Activated CD8-positive, alpha-beta T cell treated with anti-CD3 and anti-CD28 coated beads, Interleukin-2, amount 10 ng/mL, durations not matched to agents 7 days and 5 days (primary cell): ENCODE measurements around the gene UGDH. TPM values are rescaled to one million over a fixed set of nuclear protein-coding genes. Genes with fewer than 3 reads are reported as not detected.

Experiments
- ATAC-seq: fragments of 150-1000 bp; cut with Tn5 transposase; one replicate; pipeline ENCODE4 v1.10.0; 2021; ENCODE audit warnings: moderate library complexity
- CTCF ChIA-PET: fragments of 350-600 bp; sonication (Branson Sonifier 250); formaldehyde crosslinking; loops from one replicate; lab custom pipeline; 2021; ENCODE audit warnings: antibody characterized with exemption; lab: Charles Lee
- POLR2A ChIA-PET: fragments of 350-600 bp; sonication (Branson Sonifier 250); formaldehyde crosslinking; loops from one replicate; lab custom pipeline; 2021; ENCODE audit warnings: antibody characterized with exemption; lab: Charles Lee
- DNase-seq: peaks from one replicate; pipeline ENCODE4 v3.0.0-alpha.2; 2020
- H3K27ac Mint-ChIP-seq: one replicate; pipeline ENCODE4 v1.8.0; 2021; ENCODE audit warnings: mild to moderate bottlenecking, mixed read lengths
- H3K27me3 Mint-ChIP-seq: one replicate; pipeline ENCODE4 v1.8.0; 2021; ENCODE audit warnings: low read depth, mixed read lengths
- H3K36me3 Mint-ChIP-seq: one replicate; pipeline ENCODE4 v1.8.0; 2021; ENCODE audit warnings: low read depth, mixed read lengths
- H3K4me1 Mint-ChIP-seq: one replicate; pipeline ENCODE4 v1.8.0; 2021; ENCODE audit warnings: low read depth, mixed read lengths
- H3K4me3 Mint-ChIP-seq: one replicate; pipeline ENCODE4 v1.8.0; 2021; ENCODE audit warnings: mild to moderate bottlenecking, mixed read lengths
- H3K9me3 Mint-ChIP-seq: one replicate; pipeline ENCODE4 v1.8.0; 2022; ENCODE audit warnings: mixed read lengths; ENCODE audit not compliant: insufficient read depth
- total RNA-seq, 2 experiments: library from RNA; stranded (reverse); gene quantifications; one replicate each; pipeline ENCODE4 v1.2.3, GENCODE V29; 2021

UGDH gene
- 10 to 100 TPM; 11.1 to 11.7 TPM for total RNA-seq

DNA sequence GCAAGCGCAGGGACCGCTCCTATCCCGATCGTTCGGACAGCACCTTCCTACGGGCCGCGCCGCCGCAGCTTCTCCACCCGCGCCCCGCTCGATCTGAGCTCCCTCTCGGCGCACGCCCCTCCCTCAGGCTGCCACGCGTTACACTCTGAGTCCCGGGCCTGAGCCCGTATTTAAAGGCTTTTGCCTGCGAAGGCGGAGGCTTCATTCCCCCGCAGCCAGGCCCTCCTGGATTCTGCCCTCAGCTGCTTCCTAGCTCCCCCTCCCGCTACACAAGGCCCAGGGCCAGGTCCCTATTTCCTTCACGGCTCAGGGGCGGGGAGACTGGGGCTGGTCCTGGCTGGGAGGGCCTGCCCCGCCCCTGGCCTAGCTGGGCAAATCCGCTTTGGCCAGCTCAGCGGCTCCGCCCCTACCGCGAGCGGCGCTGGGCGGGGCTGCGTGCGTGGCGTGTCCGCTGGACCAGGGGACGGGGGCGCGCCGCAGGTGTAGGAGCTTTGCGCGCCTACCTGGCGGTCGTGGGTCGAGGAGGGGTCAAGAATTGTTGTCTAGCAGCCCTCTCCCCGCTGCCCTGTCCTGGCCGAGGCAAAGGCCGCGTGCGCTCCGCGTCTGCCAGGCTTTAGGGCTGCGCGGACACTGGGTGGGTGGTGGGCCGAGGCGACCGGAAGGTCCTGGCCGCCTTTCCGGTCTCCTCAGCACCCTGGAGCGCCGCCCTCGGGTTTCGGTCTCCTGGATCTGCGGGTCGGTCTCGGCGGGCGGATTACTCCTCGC is at the start of gene UGDH:
TSS of gene UGDH (minus strand) at position 144 of the 765 bp plus-strand sequence. CDS start 5,927 bp downstream, outside the sequence.
- ChIA-PET CTCF (interaction anchor here (0.7 to 1.1 kb wide), 4 partner anchors 15 to 111 kb away, joined by 3 to 6 read pairs (median 3); partner anchors contain the start of gene SMIM14), POLR2A (interaction anchor here (0.7 to 1.4 kb wide), 4 partner anchors 68 to 171 kb away, joined by 3 to 5 read pairs (median 4); partner anchors contain the start of genes LIAS, RPL9, SMIM14 and UBE2K)
- Mint-ChIP-seq H3K4me1 (peaks cover 20% of the 10 kb centered on the region), H3K27me3 (peaks cover 2% of the 10 kb centered on the region), H3K36me3 (peaks cover 15% of the 10 kb centered on the region), H3K9me3 (peaks cover 16% of the 10 kb centered on the region), H3K27ac (peak within 1 kb of the TSS; percentile 88), H3K4me3 (peak within 1 kb of the TSS; percentile 98)
- DNase-seq (peak; percentile 93), ATAC-seq (peak; percentile 99)

DNA sequence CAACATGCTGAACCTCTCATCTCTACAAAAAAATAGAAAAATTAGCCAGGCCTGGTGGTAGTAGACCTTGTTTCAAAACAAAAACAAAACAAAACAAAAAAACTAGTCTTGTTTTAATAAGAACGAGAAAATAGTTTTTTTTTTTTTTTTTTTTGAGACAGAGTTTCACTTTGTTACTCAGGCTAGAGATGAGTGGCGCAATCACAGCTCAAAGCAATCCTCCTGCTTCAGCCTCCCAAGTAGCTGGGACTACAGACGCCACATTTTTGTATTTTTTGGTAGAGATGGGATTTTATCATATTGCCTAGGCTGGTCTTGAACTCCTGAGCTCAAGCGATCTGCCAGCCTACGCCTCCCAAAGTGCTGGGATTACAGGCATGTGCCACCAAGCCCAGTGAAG is 47.7 kb upstream of the UGDH start:
- POLR2A ChIA-PET: interaction anchor here (0.6 to 0.7 kb wide), 2 partner anchors 434 to 481 kb away, joined by 3 to 4 read pairs; no protein-coding TSS in a partner anchor
- no peaks in the 10 kb centered on the region for H3K4me1 Mint-ChIP-seq
- no peak overlapping the region for H3K4me3 Mint-ChIP-seq
- H3K27ac Mint-ChIP-seq: no peak overlapping the region
- no peaks in the 10 kb centered on the region for H3K9me3 Mint-ChIP-seq
- no peaks in the 10 kb centered on the region for H3K36me3 Mint-ChIP-seq
- DNase-seq (no peak), ATAC-seq (no peak)
- H3K27me3 Mint-ChIP-seq: no peaks in the 10 kb centered on the region
- CTCF ChIA-PET: interaction anchor here (1.8 kb wide), 1 partner anchor 106 kb away, joined by 5 read pairs; no protein-coding TSS in a partner anchor

DNA sequence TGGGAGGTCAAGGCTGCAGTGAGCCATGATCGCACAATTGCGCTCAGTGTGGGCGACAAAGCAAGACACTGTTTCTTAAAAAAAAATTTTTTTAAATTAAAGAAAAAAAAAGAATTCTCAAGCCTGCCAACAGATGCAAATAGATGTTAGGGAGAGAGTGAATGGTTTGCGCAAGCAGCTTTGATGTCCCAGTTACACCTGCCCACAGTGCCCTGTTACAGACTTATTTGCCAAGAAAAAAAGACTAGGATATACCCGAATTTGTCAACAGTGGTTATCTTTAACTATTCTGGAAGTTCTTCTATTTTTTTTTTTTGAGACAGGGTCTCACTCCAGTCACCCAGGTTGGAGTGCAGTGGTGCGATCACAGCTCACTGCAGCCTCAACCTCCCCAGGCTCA is 44.3 kb upstream of the UGDH start:
- peaks cover 3% of the 10 kb centered on the region for H3K4me1 Mint-ChIP-seq
- ATAC-seq (no peak), DNase-seq (no peak)
- H3K27ac Mint-ChIP-seq: no peak overlapping the region
- ChIA-PET POLR2A (interaction anchor here (0.7 kb wide), 1 partner anchor 60 kb away, joined by 4 read pairs; no protein-coding TSS in a partner anchor), CTCF (no interaction called here)
- no peaks in the 10 kb centered on the region for H3K36me3 Mint-ChIP-seq
- H3K4me3 Mint-ChIP-seq: no peak overlapping the region
- no peaks in the 10 kb centered on the region for H3K9me3 Mint-ChIP-seq
- no peaks in the 10 kb centered on the region for H3K27me3 Mint-ChIP-seq

DNA sequence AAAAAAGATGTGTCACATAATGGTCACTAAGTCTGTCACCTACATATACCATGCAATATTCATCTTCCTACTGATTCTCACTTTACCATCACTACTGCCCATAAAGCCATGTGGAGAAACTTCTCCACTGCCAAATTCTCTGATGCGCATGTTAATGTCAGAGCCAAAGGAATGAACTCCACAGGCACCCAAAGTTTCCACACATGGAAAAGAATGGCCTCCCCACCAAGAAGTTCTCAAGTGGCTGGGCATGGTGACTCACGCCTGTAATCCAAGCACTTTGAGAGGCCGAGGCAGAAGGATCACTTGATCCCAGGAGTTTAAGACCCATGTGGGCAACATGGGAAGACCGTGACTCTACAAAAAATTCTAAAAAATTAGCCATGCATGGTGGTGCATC is 43.8 kb upstream of the UGDH start:
- no peak for ATAC-seq
- no peaks in the 10 kb centered on the region for H3K36me3 Mint-ChIP-seq
- peaks cover 3% of the 10 kb centered on the region for H3K4me1 Mint-ChIP-seq
- no peak overlapping the region for H3K27ac Mint-ChIP-seq
- no peak overlapping the region for H3K4me3 Mint-ChIP-seq
- DNase-seq: no peak
- peaks cover 3% of the 10 kb centered on the region for H3K9me3 Mint-ChIP-seq
- H3K27me3 Mint-ChIP-seq: no peaks in the 10 kb centered on the region
- ChIA-PET POLR2A (interaction anchor here (0.7 kb wide), 1 partner anchor 61 kb away, joined by 4 read pairs; no protein-coding TSS in a partner anchor), CTCF (no interaction called here)

DNA sequence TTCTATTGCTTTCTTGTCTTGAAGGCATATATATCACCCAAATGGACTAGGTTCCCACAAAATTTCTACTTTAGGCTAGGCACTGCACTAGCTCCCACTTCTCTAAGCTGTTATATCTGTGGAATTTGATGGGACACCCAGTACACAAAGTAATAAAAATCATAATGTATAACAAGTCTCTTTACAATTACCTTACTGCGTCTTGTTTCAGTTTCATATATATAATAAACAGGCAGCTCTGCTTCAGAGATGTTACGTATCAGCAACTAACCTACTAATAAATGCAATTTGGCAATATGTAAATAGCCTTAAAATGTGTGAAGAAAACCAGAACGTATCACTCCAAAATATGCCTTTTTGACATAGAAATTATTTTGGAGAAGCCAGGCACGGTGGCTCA is 42.0 kb upstream of the UGDH start:
- peaks cover 3% of the 10 kb centered on the region for H3K4me1 Mint-ChIP-seq
- POLR2A ChIA-PET: no interaction called here
- ATAC-seq (no peak), DNase-seq (no peak)
- H3K27ac Mint-ChIP-seq: no peak overlapping the region
- no peak overlapping the region for H3K4me3 Mint-ChIP-seq
- no peaks in the 10 kb centered on the region for H3K27me3 Mint-ChIP-seq
- CTCF ChIA-PET: no interaction called here
- H3K9me3 Mint-ChIP-seq: peaks cover 3% of the 10 kb centered on the region
- H3K36me3 Mint-ChIP-seq: no peaks in the 10 kb centered on the region

DNA sequence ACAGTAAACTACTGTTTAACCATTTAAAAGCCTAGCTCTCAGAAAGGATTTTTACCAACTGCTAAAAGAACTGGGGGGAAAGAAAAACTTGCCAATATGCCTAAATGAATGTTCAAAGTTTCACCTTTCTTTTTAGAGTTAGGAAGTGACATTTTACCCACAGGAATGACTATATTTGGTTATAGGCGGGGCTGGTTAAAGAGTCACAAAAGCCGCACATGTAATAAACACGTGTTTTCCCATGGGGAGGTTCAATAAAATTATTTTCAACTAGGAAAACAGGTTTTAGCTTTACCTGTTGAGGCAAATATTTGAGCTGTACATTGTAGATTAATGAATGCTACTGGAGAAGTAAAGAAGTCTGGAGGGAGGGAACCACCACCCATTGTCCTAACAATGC is 41.6 kb upstream of the UGDH start:
- ChIA-PET POLR2A (no interaction called here), CTCF (no interaction called here)
- Mint-ChIP-seq H3K4me1 (peaks cover 3% of the 10 kb centered on the region), H3K27ac (no peak overlapping the region), H3K36me3 (no peaks in the 10 kb centered on the region), H3K4me3 (no peak overlapping the region), H3K27me3 (no peaks in the 10 kb centered on the region), H3K9me3 (peaks cover 3% of the 10 kb centered on the region)
- ATAC-seq (no peak), DNase-seq (no peak)

DNA sequence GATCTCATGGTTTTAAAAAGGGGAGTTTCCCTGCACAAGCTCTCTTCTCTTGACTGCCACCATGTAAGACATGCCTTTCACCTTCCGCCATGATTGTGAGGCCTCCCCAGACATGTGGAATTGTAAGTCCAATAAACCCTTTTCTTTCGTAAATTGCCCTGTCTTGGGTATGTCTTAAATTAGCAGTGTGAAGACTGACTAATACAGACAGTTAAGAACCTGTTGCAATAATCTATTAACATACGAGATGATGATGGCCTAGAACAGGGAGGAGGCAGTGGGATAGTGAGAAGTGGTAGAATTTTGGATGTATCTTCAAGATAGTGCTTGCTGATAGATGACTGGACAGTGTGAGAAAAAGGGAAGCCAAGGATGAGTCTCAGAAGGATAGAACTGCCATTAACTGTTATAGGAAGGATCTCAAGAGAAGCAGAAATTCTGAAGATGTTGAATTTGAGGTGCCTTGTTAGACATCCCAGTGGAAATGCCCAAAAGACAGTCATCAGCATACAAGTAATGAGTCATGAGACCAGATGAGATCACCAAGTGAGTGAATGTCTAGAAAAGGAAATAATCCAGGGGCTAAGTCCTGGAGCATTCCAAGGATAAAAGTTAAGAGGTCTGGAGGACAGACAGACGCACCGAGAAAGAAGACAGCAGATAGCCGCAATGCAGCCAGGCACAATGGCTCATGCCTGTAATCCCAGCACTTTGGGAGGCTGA is 38.8 kb upstream of the UGDH start:
- peaks cover 3% of the 10 kb centered on the region for H3K4me1 Mint-ChIP-seq
- no peak overlapping the region for H3K27ac Mint-ChIP-seq
- ChIA-PET POLR2A (no interaction called here), CTCF (no interaction called here)
- no peaks in the 10 kb centered on the region for H3K36me3 Mint-ChIP-seq
- no peaks in the 10 kb centered on the region for H3K27me3 Mint-ChIP-seq
- no peak overlapping the region for H3K4me3 Mint-ChIP-seq
- ATAC-seq: no peak
- DNase-seq: no peak
- peaks cover 3% of the 10 kb centered on the region for H3K9me3 Mint-ChIP-seq

DNA sequence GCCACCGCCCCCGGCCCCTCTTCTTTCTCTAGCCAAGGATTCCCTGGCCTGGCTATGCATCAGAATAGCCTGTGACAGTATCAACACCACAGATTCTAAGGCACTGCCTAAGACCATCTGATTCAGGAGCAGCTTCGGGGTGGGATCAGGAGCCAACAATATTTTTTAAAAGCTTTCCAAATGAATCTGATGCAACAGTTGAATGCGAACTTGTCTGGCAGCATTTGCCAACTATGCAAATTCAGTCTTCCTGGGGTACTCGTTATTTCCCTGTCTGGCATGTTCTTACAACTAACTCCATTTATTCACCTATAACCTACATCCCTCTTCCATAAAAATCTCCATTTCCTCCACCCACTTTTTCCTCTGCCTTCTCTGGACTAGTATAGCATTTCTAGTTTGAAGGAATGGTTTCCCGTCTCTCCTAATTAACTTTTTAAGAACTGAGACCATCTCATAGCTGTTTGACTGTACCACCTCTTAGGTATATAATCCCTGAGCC is 36.2 kb upstream of the UGDH start:
- ChIA-PET POLR2A (no interaction called here), CTCF (no interaction called here)
- Mint-ChIP-seq H3K4me3 (no peak overlapping the region), H3K36me3 (no peaks in the 10 kb centered on the region), H3K27ac (no peak overlapping the region), H3K4me1 (no peaks in the 10 kb centered on the region), H3K9me3 (peaks cover 3% of the 10 kb centered on the region), H3K27me3 (no peaks in the 10 kb centered on the region)
- ATAC-seq (no peak), DNase-seq (no peak)

DNA sequence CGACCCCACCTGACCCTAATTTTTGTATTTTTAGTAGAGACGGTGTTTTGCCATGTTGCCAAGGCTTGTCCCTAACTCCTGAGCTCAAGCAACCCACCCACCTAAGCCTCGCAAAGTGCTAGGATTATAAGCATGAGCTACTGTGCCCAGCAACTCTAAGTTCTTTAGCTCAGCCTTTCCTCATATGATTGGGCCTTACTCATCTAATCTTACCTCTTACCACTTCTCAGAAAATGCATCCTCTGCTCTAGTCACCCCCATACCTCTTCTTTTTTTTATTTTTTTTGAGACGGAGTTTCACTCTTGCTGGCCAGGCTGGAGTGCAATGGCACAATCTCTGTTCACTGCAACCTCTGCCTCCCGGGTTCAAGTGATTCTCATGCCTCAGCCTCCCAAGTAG is 35.6 kb upstream of the UGDH start:
- ATAC-seq: no peak
- no peak overlapping the region for H3K4me3 Mint-ChIP-seq
- no peaks in the 10 kb centered on the region for H3K4me1 Mint-ChIP-seq
- ChIA-PET CTCF (no interaction called here), POLR2A (no interaction called here)
- no peak overlapping the region for H3K27ac Mint-ChIP-seq
- H3K9me3 Mint-ChIP-seq: peaks cover 3% of the 10 kb centered on the region
- DNase-seq: no peak
- no peaks in the 10 kb centered on the region for H3K36me3 Mint-ChIP-seq
- H3K27me3 Mint-ChIP-seq: no peaks in the 10 kb centered on the region

DNA sequence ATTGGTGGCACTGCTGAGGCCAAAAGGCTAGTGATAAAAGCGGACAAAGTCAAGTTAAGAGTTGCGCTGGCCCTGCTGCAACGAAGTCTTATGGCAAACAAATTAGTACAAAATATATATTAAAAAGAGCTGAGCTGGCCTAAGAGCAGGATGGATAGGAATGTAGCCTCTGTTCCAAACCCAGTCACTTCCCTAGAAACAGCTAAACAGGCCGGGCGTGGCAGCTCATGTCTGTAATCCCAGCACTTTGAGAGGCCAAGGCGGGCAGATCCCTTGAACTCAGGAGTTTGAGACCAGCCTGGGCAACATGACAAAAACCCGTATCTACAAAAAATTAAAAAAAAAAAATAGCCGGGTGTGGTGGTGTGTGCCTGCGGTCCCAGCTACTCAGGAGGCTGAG is 32.4 kb upstream of the UGDH start:
- H3K4me1 Mint-ChIP-seq: no peaks in the 10 kb centered on the region
- H3K4me3 Mint-ChIP-seq: no peak overlapping the region
- H3K36me3 Mint-ChIP-seq: no peaks in the 10 kb centered on the region
- POLR2A ChIA-PET: no interaction called here
- CTCF ChIA-PET: no interaction called here
- H3K27ac Mint-ChIP-seq: no peak overlapping the region
- H3K9me3 Mint-ChIP-seq: no peaks in the 10 kb centered on the region
- ATAC-seq (no peak), DNase-seq (no peak)
- H3K27me3 Mint-ChIP-seq: no peaks in the 10 kb centered on the region

DNA sequence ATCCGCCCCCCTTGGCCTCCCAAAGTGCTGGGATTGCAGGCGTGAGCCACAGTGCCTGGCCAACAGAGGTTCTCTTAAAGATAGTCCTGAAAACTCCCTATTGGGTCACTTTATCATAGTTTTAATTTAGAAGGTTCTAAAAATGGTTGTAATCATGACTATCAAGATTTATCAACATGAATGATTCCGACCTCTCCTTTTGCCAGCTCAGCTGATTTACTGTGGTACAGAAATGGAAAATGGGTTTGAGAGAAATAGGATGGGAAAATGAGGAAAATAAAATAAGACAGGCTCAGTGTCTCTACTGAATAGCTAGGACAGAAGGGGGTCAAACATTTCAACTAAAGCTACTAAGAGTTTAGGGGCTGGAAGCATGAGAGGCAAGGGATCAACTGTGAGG is 28.2 kb upstream of the UGDH start:
- ChIA-PET POLR2A (no interaction called here), CTCF (no interaction called here)
- Mint-ChIP-seq H3K9me3 (no peaks in the 10 kb centered on the region), H3K27me3 (no peaks in the 10 kb centered on the region), H3K27ac (no peak overlapping the region), H3K4me3 (no peak overlapping the region), H3K36me3 (no peaks in the 10 kb centered on the region), H3K4me1 (no peaks in the 10 kb centered on the region)
- no peak for ATAC-seq
- no peak for DNase-seq
